ENCODE measurements around the gene NINL. TPM values are rescaled to one million over a fixed set of nuclear protein-coding genes. Genes with fewer than 3 reads are reported as not detected.

Gene NINL
- polyA plus RNA-seq, 1 of the 3 experiments (the other 2 are of a cell fraction): 22.5 TPM

- Histone ChIP-seq H3K27me3 (ENCODE audit: insufficient read depth) (no peaks in the 10 kb centered on the region), H3K9ac (no peak overlapping the region), H4K20me1 (ENCODE audit: insufficient read depth) (no peaks in the 10 kb centered on the region), H3K9me3 (no peaks in the 10 kb centered on the region), H3K4me1 (ENCODE audit: control insufficient read depth in 1 of 2, insufficient read depth in 2 of 2, low read depth in 1 of 2, low read length in 1 of 2) (no peaks in the 10 kb centered on the region; a peak in 1 of 4 replicates), H3K4me3 (ENCODE audit: low read depth in 2 of 2, low read length in 1 of 2) (no peak overlapping the region), H3K4me2 (no peak overlapping the region), H3K27ac (ENCODE audit: low read depth in 2 of 2, low read length in 1 of 2) (no peak overlapping the region), H3K9me2 (no peaks in the 10 kb centered on the region), H2AFZ (ENCODE audit: low read depth) (no peak overlapping the region), H3K79me2 (ENCODE audit: insufficient read depth) (0 out of 2 replicates have a peak, but pooled peaks cover 10% of the 10 kb centered on the region), H3K36me3 (replicated peaks in 1 of 2; ENCODE audit: control insufficient read depth in 1 of 2, insufficient read depth in 2 of 2, low read length in 1 of 2) (peaks cover 9 to 29% of the 10 kb centered on the region in 2 experiments), H3F3A (replicated peaks; ENCODE audit: insufficient read depth) (no peaks in the 10 kb centered on the region)
- TF ChIP-seq POLR2AphosphoS5 (IDR thresholded peaks at IDR 0.05; ENCODE audit: low read depth, low read length): no peak
- no peak for TF ChIP-seq USF1 (IDR thresholded peaks at IDR 0.05; ENCODE audit: borderline replicate concordance, low read depth)
- TF ChIP-seq TCF12 (IDR thresholded peaks at IDR 0.05): no peak
- TF ChIP-seq, protein P1, sequence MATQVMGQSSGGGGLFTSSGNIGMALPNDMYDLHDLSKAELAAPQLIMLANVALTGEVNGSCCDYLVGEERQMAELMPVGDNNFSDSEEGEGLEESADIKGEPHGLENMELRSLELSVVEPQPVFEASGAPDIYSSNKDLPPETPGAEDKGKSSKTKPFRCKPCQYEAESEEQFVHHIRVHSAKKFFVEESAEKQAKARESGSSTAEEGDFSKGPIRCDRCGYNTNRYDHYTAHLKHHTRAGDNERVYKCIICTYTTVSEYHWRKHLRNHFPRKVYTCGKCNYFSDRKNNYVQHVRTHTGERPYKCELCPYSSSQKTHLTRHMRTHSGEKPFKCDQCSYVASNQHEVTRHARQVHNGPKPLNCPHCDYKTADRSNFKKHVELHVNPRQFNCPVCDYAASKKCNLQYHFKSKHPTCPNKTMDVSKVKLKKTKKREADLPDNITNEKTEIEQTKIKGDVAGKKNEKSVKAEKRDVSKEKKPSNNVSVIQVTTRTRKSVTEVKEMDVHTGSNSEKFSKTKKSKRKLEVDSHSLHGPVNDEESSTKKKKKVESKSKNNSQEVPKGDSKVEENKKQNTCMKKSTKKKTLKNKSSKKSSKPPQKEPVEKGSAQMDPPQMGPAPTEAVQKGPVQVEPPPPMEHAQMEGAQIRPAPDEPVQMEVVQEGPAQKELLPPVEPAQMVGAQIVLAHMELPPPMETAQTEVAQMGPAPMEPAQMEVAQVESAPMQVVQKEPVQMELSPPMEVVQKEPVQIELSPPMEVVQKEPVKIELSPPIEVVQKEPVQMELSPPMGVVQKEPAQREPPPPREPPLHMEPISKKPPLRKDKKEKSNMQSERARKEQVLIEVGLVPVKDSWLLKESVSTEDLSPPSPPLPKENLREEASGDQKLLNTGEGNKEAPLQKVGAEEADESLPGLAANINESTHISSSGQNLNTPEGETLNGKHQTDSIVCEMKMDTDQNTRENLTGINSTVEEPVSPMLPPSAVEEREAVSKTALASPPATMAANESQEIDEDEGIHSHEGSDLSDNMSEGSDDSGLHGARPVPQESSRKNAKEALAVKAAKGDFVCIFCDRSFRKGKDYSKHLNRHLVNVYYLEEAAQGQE (IDR thresholded peaks at IDR 0.05; ENCODE audit: low read depth, low read length): no peak
- no peak for TF ChIP-seq FOXJ3 (CRISPR knock-in tag; IDR thresholded peaks at IDR 0.05)
- no peak for TF ChIP-seq TAF1 (IDR thresholded peaks at IDR 0.05; ENCODE audit: borderline replicate concordance, low read depth, low read length)
- no peak for TF ChIP-seq RFX5 (IDR thresholded peaks at IDR 0.05; ENCODE audit: low read length)
- TF ChIP-seq RAD21 (IDR thresholded peaks at IDR 0.05; ENCODE audit: low read length): no peak
- TF ChIP-seq SIN3A (IDR thresholded peaks at IDR 0.05; ENCODE audit: borderline replicate concordance, low read depth, low read length): no peak
- TF ChIP-seq TEAD4 (IDR thresholded peaks at IDR 0.05; ENCODE audit: borderline replicate concordance, insufficient read depth): no peak
- no peak for TF ChIP-seq MXI1 (IDR thresholded peaks at IDR 0.05; ENCODE audit: low read depth, low read length)
- no peak for TF ChIP-seq RCOR1 (IDR thresholded peaks at IDR 0.05; ENCODE audit: low read length)
- TF ChIP-seq NFIC (IDR thresholded peaks at IDR 0.05; ENCODE audit: borderline replicate concordance): no peak
- TF ChIP-seq GATA2 (CRISPR knock-in tag; IDR thresholded peaks at IDR 0.05): no peak
- TF ChIP-seq FOXM1 (IDR thresholded peaks at IDR 0.05; ENCODE audit: low read depth): no peak
- TF ChIP-seq JUND (IDR thresholded peaks at IDR 0.05): no peak
- DNase-seq: no peak
- ChIA-PET CTCF (interaction anchor here (1.1 to 1.5 kb wide), 2 partner anchors 11 to 72 kb away, joined by 3 to 5 read pairs; no protein-coding TSS in a partner anchor), POLR2A (no interaction called here)
- 98% methylated on average over 7 of the region's 7 CpGs for WGBS (ENCODE audit: low lambda C conversion rate)
Observed at GRCh38 chr20:25471020-25471419, 114.3 kb downstream of the NINL start.

Measured in SK-N-SH (cell line).